Stomach smooth muscle (tissue), 2 donors: Measurements from ENCODE around the gene PACS2.
"Not testable (repeated sequence)": the region's sequence is repeated elsewhere in the genome, so short reads cannot be mapped to it uniquely, and the experiment has no call there.

Source experiments
- H3K27ac ChIP-seq: one replicate; pipeline ENCODE4 v1.7.0; 2013; ENCODE audit warnings: mild to moderate bottlenecking, low read length, inconsistent platforms
- H3K27me3 ChIP-seq, 2 donors: one replicate each; pipeline ENCODE4 v1.7.0; 2013; ENCODE audit warnings: low read length in 2 of 2; ENCODE audit not compliant: insufficient read depth in 2 of 2, control insufficient read depth in 1 of 2
- H3K36me3 ChIP-seq, 2 donors: one replicate each; pipeline ENCODE4 v1.7.0; 2013; ENCODE audit warnings: low read length in 2 of 2; ENCODE audit not compliant: control insufficient read depth in 2 of 2, insufficient read depth in 2 of 2
- H3K4me1 ChIP-seq: one replicate; pipeline ENCODE4 v1.7.0; 2013; ENCODE audit warnings: low read length; ENCODE audit not compliant: control insufficient read depth, insufficient read depth
- H3K4me3 ChIP-seq, 2 donors: one replicate each; pipeline ENCODE4 v1.7.0; 2013; ENCODE audit warnings: low read length in 2 of 2
- H3K9ac ChIP-seq, 2 donors: one replicate each; pipeline ENCODE4 v1.7.0; 2013; ENCODE audit warnings: low read length in 2 of 2, mild to moderate bottlenecking in 1 of 2
- H3K9me3 ChIP-seq, 2 donors: one replicate each; pipeline ENCODE4 v1.7.0; 2013; ENCODE audit warnings: low read length in 2 of 2; ENCODE audit not compliant: control insufficient read depth in 2 of 2
- donor health status: healthy.
- donor health status: Pancreatic carcinoma.

Gene PACS2

GRCh38 chr14:105353136-105353535 lies 38.6 kb downstream of the PACS2 start:
- Histone ChIP-seq H3K27me3 (no peaks in the 10 kb centered on the region), H3K4me3 (no peak overlapping the region), H3K27ac (no peak overlapping the region), H3K9me3 (no peaks in the 10 kb centered on the region), H3K36me3 (peaks cover 0 to 3% of the 10 kb centered on the region in 2 donors), H3K9ac (no peak overlapping the region), H3K4me1 (peaks cover 5% of the 10 kb centered on the region)

DNA sequence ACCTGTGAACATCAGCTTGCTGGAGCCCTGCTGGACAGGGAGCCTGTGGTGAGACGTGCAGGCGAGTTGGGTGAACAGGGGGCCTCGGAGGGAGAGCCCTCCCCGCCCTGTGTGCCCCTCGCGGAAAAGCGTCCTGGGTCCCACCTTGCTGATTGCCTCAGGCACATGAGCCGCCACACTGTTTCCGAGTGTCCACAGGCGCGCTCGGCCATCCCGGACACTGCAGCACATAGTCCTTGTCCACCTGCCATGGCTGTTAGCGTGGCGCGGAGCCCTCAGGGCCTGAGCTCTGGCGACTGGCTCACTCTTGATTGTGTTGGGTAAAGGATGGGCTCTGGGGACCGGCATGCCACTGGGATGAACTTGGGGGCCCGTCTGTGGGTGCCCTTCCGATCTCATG lies 40.0 kb downstream of the PACS2 start:
- no peak overlapping the region for H3K27ac ChIP-seq
- peaks cover 0 to 8% of the 10 kb centered on the region in 2 donors for H3K36me3 ChIP-seq
- H3K9ac ChIP-seq, result no peak overlapping the region
- H3K4me1 ChIP-seq, result peaks cover 5% of the 10 kb centered on the region
- H3K27me3 ChIP-seq, result no peaks in the 10 kb centered on the region
- H3K4me3 ChIP-seq, result no peak overlapping the region
- no peaks in the 10 kb centered on the region for H3K9me3 ChIP-seq

DNA sequence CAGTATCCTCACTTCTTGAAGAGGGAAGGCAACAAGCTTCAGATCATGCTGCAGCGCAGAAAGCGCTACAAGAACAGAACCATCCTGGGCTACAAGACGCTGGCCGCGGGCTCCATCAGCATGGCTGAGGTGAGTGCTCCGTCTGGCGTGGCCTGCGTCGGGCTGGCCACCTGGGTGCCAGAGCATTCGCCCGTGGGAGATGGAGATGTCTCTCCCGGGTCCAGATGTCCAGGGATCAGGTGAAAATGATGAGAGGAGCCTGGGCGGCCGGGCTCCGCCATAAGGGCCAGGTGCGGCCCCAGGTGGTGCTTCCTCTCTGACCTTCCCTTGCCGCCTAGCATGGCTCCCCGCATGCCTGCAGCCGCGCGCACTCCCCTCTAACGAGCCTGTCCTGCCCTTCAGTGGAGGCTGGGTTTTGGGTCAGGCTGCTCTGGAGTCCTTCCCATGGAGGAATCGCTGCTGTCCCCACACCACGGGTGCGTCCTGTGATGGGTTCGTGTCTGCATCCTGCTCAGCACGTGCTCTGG lies 40.6 kb downstream of the PACS2 start:
- H3K4me3 ChIP-seq, result no peak overlapping the region
- no peaks in the 10 kb centered on the region for H3K9me3 ChIP-seq
- H3K36me3 ChIP-seq, result peaks cover 0 to 8% of the 10 kb centered on the region in 2 donors
- H3K9ac ChIP-seq, result no peak overlapping the region
- H3K4me1 ChIP-seq, result peaks cover 5% of the 10 kb centered on the region
- no peak overlapping the region for H3K27ac ChIP-seq
- no peaks in the 10 kb centered on the region for H3K27me3 ChIP-seq

DNA sequence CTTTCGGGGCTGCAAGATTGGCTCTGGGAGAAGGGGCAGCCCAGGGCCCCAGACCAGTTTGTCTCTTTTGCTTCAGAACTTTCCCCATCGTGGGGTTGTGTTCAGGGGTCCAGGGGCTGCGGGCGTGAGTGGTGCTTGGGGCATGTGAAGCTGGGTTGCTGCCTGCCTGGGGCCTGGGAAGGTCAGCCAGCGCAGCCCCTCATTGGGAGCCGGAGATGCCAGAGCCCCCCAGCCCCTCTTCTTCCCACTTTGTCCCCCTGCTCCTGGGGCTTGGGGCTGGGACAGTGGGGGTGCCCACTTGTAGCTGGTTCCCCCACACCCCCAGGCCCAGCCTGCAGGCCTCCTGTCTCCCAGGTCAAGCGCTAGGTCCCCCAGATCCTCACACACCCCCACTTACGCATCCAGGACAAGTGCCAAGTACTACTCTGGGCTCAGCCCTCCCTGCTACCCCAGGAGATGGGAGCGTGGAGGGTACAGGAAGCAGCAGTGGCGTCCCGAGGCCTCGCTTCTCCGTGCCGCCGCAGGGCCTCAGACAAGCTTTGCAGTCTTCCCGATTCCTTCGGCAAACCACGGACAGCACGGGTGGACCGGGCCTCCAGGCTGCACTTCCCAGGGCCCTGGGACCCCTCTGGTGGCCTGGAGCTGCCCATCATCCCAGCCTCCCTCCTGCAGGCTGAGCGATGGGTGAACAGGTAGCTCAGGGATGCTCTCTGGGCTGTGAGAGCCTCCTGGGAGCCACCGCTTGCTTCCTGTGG lies 41.5 kb downstream of the PACS2 start:
- Histone ChIP-seq H3K4me3 (no peak overlapping the region), H3K9ac (no peak overlapping the region), H3K9me3 (no peaks in the 10 kb centered on the region), H3K27me3 (no peaks in the 10 kb centered on the region), H3K36me3 (peaks cover 6 to 14% of the 10 kb centered on the region in 2 donors), H3K27ac (no peak overlapping the region), H3K4me1 (peaks cover 5% of the 10 kb centered on the region)

DNA sequence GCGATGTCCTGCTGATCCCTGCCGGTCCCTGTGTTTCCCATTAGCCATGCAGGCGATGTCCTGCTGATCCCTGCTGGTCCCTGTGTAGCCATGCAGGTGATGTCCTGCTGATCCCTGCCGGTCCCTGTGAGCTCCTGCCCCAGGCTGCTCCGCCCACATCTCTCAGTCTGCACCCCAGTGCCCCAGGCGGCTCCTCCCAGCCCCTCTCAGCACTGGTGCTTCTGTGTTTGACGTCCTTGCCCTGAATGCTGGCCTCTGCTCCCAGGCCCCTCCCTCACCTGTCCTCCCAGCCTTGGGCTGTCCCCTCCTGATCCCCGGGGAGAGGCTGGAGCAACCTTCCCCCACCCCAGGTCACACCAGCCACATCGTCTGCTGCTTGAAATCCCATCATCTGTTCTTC lies 42.4 kb downstream of the PACS2 start:
- H3K27me3 ChIP-seq, result no peaks in the 10 kb centered on the region
- H3K27ac ChIP-seq, result no peak overlapping the region
- no peaks in the 10 kb centered on the region for H3K9me3 ChIP-seq
- no peak overlapping the region for H3K4me3 ChIP-seq
- peaks cover 3% of the 10 kb centered on the region for H3K4me1 ChIP-seq
- no peak overlapping the region for H3K9ac ChIP-seq
- H3K36me3 ChIP-seq, result peaks cover 7 to 14% of the 10 kb centered on the region in 2 donors

- peaks cover 7 to 14% of the 10 kb centered on the region in 2 donors for H3K36me3 ChIP-seq
- H3K27me3 ChIP-seq, result no peaks in the 10 kb centered on the region
- H3K27ac ChIP-seq, result no peak overlapping the region
Observed at GRCh38 chr14:105357626-105358025, 43.1 kb downstream of the PACS2 start.

GRCh38 chr14:105358140-105358846 lies 43.7 kb downstream of the PACS2 start:
- Histone ChIP-seq H3K9ac (no peak overlapping the region), H3K4me1 (no peaks in the 10 kb centered on the region), H3K27me3 (no peaks in the 10 kb centered on the region), H3K4me3 (no peak overlapping the region), H3K9me3 (no peaks in the 10 kb centered on the region), H3K36me3 (peaks cover 7 to 14% of the 10 kb centered on the region in 2 donors), H3K27ac (no peak overlapping the region)

More at GRCh38 chr14:105357626-105358025, 43.1 kb downstream of the PACS2 start:
- Histone ChIP-seq H3K4me1 (no peaks in the 10 kb centered on the region), H3K9ac (no peak overlapping the region), H3K9me3 (no peaks in the 10 kb centered on the region), H3K4me3 (no peak overlapping the region)

DNA sequence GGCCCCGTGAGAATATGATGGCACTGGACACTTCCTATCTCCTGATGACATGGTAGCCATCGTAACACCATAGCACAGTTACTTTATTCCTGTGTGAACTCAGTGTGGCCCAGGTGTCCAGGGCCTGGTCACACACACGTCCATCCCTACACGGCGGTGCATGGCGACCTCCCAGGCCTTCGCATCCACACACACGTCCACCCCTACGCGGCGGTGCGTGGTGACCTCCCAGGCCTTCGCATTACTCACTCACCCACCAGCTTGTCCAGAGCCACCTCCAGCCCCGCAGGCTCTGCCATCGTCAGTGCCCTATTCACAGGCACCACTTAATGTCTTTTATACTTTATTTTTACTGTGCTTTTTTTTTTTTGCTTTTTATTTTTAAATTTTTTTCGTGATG lies 44.4 kb downstream of the PACS2 start:
- peaks cover 1% of the 10 kb centered on the region for H3K4me1 ChIP-seq
- no peaks in the 10 kb centered on the region for H3K27me3 ChIP-seq
- H3K9me3 ChIP-seq, result no peaks in the 10 kb centered on the region
- H3K9ac ChIP-seq, result no peak overlapping the region
- no peak overlapping the region for H3K4me3 ChIP-seq
- H3K27ac ChIP-seq, result no peak overlapping the region
- peaks cover 7 to 14% of the 10 kb centered on the region in 2 donors for H3K36me3 ChIP-seq

- not testable (repeated sequence) for H3K9ac ChIP-seq, H3K27me3 ChIP-seq, H3K9me3 ChIP-seq, H3K4me1 ChIP-seq, H3K27ac ChIP-seq, H3K4me3 ChIP-seq
- H3K36me3 ChIP-seq, result peaks cover 7 to 13% of the 10 kb centered on the region in 2 donors
Observed at GRCh38 chr14:105361412-105361811, 46.9 kb downstream of the PACS2 start.

- no peak overlapping the region for H3K27ac ChIP-seq
- peaks cover 10 to 16% of the 10 kb centered on the region in 2 donors for H3K36me3 ChIP-seq
- no peak overlapping the region for H3K4me3 ChIP-seq
Observed at GRCh38 chr14:105363847-105364708, 49.5 kb downstream of the PACS2 start.

More at GRCh38 chr14:105363847-105364708, 49.5 kb downstream of the PACS2 start:
- no peaks in the 10 kb centered on the region for H3K27me3 ChIP-seq
- no peak overlapping the region for H3K9ac ChIP-seq
- H3K9me3 ChIP-seq, result no peaks in the 10 kb centered on the region
- H3K4me1 ChIP-seq, result peaks cover 3% of the 10 kb centered on the region
